ENCODE results near the gene PRKN. TPM values are rescaled to one million over a fixed set of nuclear protein-coding genes. Genes with fewer than 3 reads are reported as not detected.

Gene PRKN
- total RNA-seq, 1 donor from 2014 or later: 4.9 TPM

DNA sequence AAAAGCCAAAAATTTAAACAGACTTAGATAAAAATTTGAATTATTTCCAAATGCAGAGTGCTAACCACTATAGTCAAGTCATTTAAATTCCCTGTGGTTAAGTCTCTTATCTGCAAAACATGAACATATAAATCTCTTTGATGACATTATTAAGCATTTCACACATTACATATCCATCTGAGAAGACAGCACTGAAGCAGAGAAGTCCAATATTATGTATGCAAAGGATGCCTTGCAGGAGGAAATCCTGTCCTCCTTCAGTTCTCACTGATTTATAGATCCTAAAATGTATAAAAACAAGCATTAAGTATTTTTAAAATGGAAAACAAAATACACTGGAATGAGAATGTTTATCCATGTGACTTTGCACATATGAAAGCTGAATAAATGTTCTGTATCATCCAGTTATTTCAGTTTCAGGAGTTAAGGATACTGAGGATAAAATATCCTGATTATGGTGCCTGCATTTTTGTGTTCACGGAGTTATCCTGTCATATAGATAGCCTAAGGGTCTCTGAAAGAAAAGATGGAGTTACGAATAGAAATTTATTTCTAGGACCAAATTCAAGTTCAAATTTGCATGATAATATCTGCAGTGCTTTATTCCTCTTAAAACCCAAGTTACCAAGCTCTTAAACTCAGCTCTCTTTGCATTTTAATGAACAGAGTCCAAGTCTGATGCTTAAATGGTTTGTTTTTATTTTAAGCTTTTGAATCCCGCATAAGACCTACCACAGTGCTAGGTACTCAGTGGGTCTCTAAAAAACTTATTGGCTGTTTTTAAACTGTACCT is 145.4 kb downstream of the PRKN start:
- no peaks in the 10 kb centered on the region for H3K4me1 ChIP-seq
- DNase-seq (ENCODE audit: extremely low spot score in 2 of 2): no peak
- H3K27me3 ChIP-seq: no peaks in the 10 kb centered on the region
- no peaks in the 10 kb centered on the region for H3K9me3 ChIP-seq
- no peaks in the 10 kb centered on the region for H3K36me3 ChIP-seq
- no peak overlapping the region for H3K4me3 ChIP-seq
- no peak overlapping the region for H3K27ac ChIP-seq
- intact Hi-C loops (cut with DNase I): no loop called here
- TF ChIP-seq POLR2A (IDR thresholded peaks at IDR 0.05): no peak
- TF ChIP-seq, protein P1, sequence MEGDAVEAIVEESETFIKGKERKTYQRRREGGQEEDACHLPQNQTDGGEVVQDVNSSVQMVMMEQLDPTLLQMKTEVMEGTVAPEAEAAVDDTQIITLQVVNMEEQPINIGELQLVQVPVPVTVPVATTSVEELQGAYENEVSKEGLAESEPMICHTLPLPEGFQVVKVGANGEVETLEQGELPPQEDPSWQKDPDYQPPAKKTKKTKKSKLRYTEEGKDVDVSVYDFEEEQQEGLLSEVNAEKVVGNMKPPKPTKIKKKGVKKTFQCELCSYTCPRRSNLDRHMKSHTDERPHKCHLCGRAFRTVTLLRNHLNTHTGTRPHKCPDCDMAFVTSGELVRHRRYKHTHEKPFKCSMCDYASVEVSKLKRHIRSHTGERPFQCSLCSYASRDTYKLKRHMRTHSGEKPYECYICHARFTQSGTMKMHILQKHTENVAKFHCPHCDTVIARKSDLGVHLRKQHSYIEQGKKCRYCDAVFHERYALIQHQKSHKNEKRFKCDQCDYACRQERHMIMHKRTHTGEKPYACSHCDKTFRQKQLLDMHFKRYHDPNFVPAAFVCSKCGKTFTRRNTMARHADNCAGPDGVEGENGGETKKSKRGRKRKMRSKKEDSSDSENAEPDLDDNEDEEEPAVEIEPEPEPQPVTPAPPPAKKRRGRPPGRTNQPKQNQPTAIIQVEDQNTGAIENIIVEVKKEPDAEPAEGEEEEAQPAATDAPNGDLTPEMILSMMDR (IDR thresholded peaks at IDR 0.05): no peak
- TF ChIP-seq POLR2AphosphoS5 (IDR thresholded peaks at IDR 0.05; ENCODE audit: insufficient read depth in 1 of 2, low read depth in 1 of 2): no peak

DNA sequence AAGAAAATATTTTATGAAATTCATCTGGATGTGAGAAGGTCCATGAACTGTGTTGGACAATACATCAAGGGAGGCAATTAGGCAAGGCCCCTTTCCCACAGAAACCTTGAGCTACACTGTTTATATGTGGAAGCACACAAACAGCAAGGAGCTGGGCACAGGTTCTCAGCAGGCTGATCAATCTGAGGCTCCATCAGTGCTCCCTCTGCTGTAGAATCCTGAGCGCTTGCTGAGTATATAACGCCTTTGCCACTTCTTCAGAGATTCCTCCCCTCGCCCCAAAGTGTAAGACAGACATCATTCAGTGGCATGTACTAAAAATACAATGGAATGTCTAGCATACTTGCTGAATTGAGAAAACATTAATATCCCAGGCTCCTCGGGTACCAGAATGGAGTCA is 146.9 kb downstream of the PRKN start:
- TF ChIP-seq, protein P1 (IDR thresholded peaks at IDR 0.05): no peak
- TF ChIP-seq POLR2A (IDR thresholded peaks at IDR 0.05): no peak
- TF ChIP-seq POLR2AphosphoS5 (IDR thresholded peaks at IDR 0.05; ENCODE audit: insufficient read depth in 1 of 2, low read depth in 1 of 2): no peak
- Histone ChIP-seq H3K9me3 (no peaks in the 10 kb centered on the region), H3K4me1 (no peaks in the 10 kb centered on the region), H3K27ac (no peak overlapping the region), H3K36me3 (no peaks in the 10 kb centered on the region), H3K4me3 (no peak overlapping the region), H3K27me3 (no peaks in the 10 kb centered on the region)
- no peak for DNase-seq (ENCODE audit: extremely low spot score in 2 of 2)
- intact Hi-C loops (cut with DNase I): no loop called here

DNA sequence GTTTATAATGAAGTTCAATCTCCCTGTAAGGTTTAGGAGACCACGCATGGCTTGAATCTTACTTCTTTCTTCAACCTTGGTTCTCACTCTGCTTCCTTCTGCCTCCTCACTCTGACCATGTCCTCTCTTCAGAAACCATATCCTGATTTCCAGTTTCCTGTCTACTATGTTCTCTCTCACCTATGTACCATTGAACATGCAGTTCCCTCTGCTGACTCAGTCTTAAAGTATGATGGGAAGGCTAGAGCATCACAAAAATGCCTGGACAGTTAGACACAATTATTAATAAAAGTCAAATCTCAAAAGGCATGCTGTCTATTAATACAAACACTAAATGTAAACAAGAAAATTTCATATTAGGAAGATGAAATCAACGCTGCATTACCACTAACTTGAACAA is 151.6 kb downstream of the PRKN start:
- no peak for DNase-seq (ENCODE audit: extremely low spot score in 2 of 2)
- Histone ChIP-seq H3K9me3 (no peaks in the 10 kb centered on the region), H3K27me3 (no peaks in the 10 kb centered on the region), H3K4me3 (no peak overlapping the region), H3K36me3 (no peaks in the 10 kb centered on the region), H3K4me1 (no peaks in the 10 kb centered on the region), H3K27ac (no peak overlapping the region)
- intact Hi-C loops (cut with DNase I): no loop called here
- TF ChIP-seq POLR2AphosphoS5 (IDR thresholded peaks at IDR 0.05; ENCODE audit: insufficient read depth in 1 of 2, low read depth in 1 of 2): no peak
- no peak for TF ChIP-seq POLR2A (IDR thresholded peaks at IDR 0.05)
- TF ChIP-seq, protein P1 (IDR thresholded peaks at IDR 0.05): no peak

DNA sequence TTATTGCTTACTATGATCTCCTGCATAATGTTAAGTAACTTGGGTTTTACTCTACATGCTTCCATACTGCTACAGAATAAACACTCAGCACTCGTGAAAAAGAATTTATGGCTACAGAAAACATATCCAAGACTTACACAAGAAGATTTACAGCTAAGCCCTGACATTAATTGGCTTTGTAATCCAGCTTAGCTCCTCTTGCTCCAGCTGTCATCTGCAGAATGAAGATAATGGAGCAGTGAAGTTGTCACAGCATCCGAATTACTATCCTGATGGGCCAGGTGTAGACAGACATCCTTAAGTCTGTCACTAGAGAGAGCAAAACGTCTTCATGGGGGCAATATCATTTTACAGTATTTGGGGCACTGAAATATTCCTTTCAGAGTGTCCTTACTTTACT is 155.3 kb downstream of the PRKN start:
- intact Hi-C loops (cut with DNase I): no loop called here
- H3K4me3 ChIP-seq: no peak overlapping the region
- no peaks in the 10 kb centered on the region for H3K4me1 ChIP-seq
- DNase-seq (ENCODE audit: extremely low spot score in 2 of 2): no peak
- no peak overlapping the region for H3K27ac ChIP-seq
- no peaks in the 10 kb centered on the region for H3K27me3 ChIP-seq
- H3K9me3 ChIP-seq: no peaks in the 10 kb centered on the region
- TF ChIP-seq POLR2AphosphoS5 (IDR thresholded peaks at IDR 0.05; ENCODE audit: insufficient read depth in 1 of 2, low read depth in 1 of 2) (no peak), POLR2A (IDR thresholded peaks at IDR 0.05) (no peak)
- TF ChIP-seq, protein P1 (IDR thresholded peaks at IDR 0.05): no peak
- no peaks in the 10 kb centered on the region for H3K36me3 ChIP-seq

DNA sequence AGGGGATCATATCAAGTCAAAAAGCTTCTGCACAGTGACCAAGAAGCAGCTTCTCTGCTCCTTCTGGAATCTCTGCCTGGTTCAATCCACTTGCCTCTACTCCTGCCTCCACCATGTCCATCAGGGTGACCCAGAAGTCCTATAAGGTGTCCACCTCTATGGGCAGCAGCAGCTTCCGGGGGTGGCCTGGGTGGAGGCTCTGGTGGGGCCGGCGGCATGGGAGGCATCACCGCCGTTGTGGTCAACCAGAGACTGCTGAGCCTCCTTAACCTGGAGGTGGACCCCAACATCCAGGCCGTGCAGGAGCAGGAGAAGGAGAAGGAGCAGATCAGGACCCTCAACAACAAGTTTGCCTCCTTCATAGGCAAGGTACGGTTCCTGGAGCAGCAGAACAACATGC is 159.3 kb downstream of the PRKN start:
- H3K9me3 ChIP-seq: no peaks in the 10 kb centered on the region
- no peaks in the 10 kb centered on the region for H3K27me3 ChIP-seq
- TF ChIP-seq POLR2A (IDR thresholded peaks at IDR 0.05) (no peak), POLR2AphosphoS5 (IDR thresholded peaks at IDR 0.05; ENCODE audit: insufficient read depth in 1 of 2, low read depth in 1 of 2) (no peak)
- TF ChIP-seq, protein P1 (IDR thresholded peaks at IDR 0.05): no peak
- no peaks in the 10 kb centered on the region for H3K36me3 ChIP-seq
- H3K4me1 ChIP-seq: no peaks in the 10 kb centered on the region
- no peak overlapping the region for H3K4me3 ChIP-seq
- H3K27ac ChIP-seq: no peak overlapping the region
- intact Hi-C loops (cut with DNase I): no loop called here
- no peak for DNase-seq (ENCODE audit: extremely low spot score in 2 of 2)
